Keratinocyte (primary cell): Measurements from ENCODE around the gene EAF2. TPM values are rescaled to one million over a fixed set of nuclear protein-coding genes. Genes with fewer than 3 reads are reported as not detected.

Experiments used
- DNase-seq: peaks from one replicate; pipeline ENCODE4 v3.0.0-alpha.2; 2011; ENCODE audit warnings: low read depth, missing footprints, low spot score
- FAIRE-seq: peaks from 2 replicates; lab custom pipeline; 2011; peaks lifted over from hg19 to GRCh38; lab: Jason Lieb, UNC
- H2AFZ ChIP-seq: 2 replicates; pipeline ENCODE4 v1.6.0; 2012; ENCODE audit warnings: low read length, control low read depth, inconsistent platforms; ENCODE audit not compliant: control insufficient read depth
- H3K27ac ChIP-seq: 2 replicates; pipeline ENCODE4 v1.5.1; 2011; ENCODE audit warnings: low read length; ENCODE audit not compliant: control insufficient read depth, insufficient read depth
- H3K27me3 ChIP-seq: 3 replicates; pipeline ENCODE4 v1.6.0; 2011; ENCODE audit warnings: low read length; ENCODE audit not compliant: control insufficient read depth, insufficient read depth; ENCODE audit errors: extremely low read depth
- H3K36me3 ChIP-seq, 2 experiments: 2 replicates in 1 of 2; 3 replicates in 1 of 2; pipeline ENCODE4 v1.5.1; 2011; ENCODE audit warnings: low read length in 2 of 2, mild to moderate bottlenecking in 1 of 2; ENCODE audit not compliant: control insufficient read depth in 2 of 2, insufficient read depth in 2 of 2; ENCODE audit errors: extremely low read depth in 1 of 2
- H3K4me1 ChIP-seq: 3 replicates; pipeline ENCODE4 v1.5.1; 2011; ENCODE audit warnings: low read length; ENCODE audit not compliant: control insufficient read depth, insufficient read depth; ENCODE audit errors: extremely low read depth
- H3K4me2 ChIP-seq: 3 replicates; pipeline ENCODE4 v1.6.0; 2011; ENCODE audit warnings: low read depth, low read length; ENCODE audit not compliant: control insufficient read depth, insufficient read depth; ENCODE audit errors: extremely low read depth
- H3K4me3 ChIP-seq, 3 experiments: fragments of 200-600 bp in 1 of 3; sonication (generic) in 1 of 3; 2 replicates in 2 of 3; 3 replicates in 1 of 3; pipeline ENCODE4 v1.5.1; 2011 to 2016; ENCODE audit warnings: low read length in 3 of 3, mild to moderate bottlenecking in 3 of 3, control low read depth in 2 of 3, inconsistent platforms in 1 of 3, low read depth in 1 of 3, mixed read lengths in 1 of 3, mixed run types in 1 of 3, moderate library complexity in 1 of 3; ENCODE audit not compliant: control insufficient read depth in 2 of 3, insufficient read depth in 2 of 3; ENCODE audit errors: extremely low read depth in 1 of 3
- H3K79me2 ChIP-seq: 2 replicates; pipeline ENCODE4 v1.6.0; 2012; ENCODE audit warnings: low read length; ENCODE audit not compliant: control insufficient read depth, insufficient read depth
- H3K9ac ChIP-seq: 3 replicates; pipeline ENCODE4 v1.6.0; 2011; ENCODE audit warnings: low read length; ENCODE audit not compliant: control insufficient read depth, insufficient read depth; ENCODE audit errors: extremely low read depth
- H3K9me1 ChIP-seq: 3 replicates; pipeline ENCODE4 v1.6.0; 2011; ENCODE audit warnings: low read length; ENCODE audit not compliant: control insufficient read depth, insufficient read depth; ENCODE audit errors: extremely low read depth
- H3K9me3 ChIP-seq: 2 replicates; pipeline ENCODE4 v1.5.1; 2012; ENCODE audit warnings: low read depth, low read length; ENCODE audit not compliant: control insufficient read depth
- H4K20me1 ChIP-seq: 3 replicates; pipeline ENCODE4 v1.6.0; 2011; ENCODE audit warnings: low read length; ENCODE audit not compliant: control insufficient read depth, insufficient read depth; ENCODE audit errors: extremely low read depth
- CTCF ChIP-seq, 3 experiments: IDR thresholded peaks in 1 of 3; conservative IDR thresholded peaks in 1 of 3; optimal IDR thresholded peaks in 1 of 3; 2 replicates in 2 of 3; 3 replicates in 1 of 3; pipeline versions ENCODE3 to v1.5.1; 2011; ENCODE audit warnings: low read length in 3 of 3, mild to moderate bottlenecking in 3 of 3, moderate library complexity in 2 of 3, control low read depth in 1 of 3, inconsistent platforms in 1 of 3; ENCODE audit not compliant: insufficient read depth in 2 of 3; ENCODE audit errors: extremely low read depth in 1 of 3
- EZH2 ChIP-seq: IDR thresholded peaks from one replicate; pipeline ENCODE4 v1.6.1; 2012; ENCODE audit warnings: inconsistent platforms, mild to moderate bottlenecking, low read length, moderate library complexity
- dilution Hi-C: fragments of 300-500 bp; cut with MboI; formaldehyde crosslinking; loops from one replicate; pipeline ENCODE4 v1.7.0; 2020; ENCODE audit warnings: low sequenced_read_pairs; ENCODE audit not compliant: extremely low pct_ligation_motif_present
- polyA plus RNA-seq, 5 experiments: library from polyadenylated mRNA; depleted of rRNA in 3 of 5; stranded (reverse) in 3 of 5; stranded (forward) in 1 of 5; unstranded in 1 of 5; fragments of >200 nt; gene quantifications; 1 replicate in 1 of 5; 2 replicates in 3 of 5; 3 replicates in 1 of 5; pipeline versions ENCODE4 v1.2.1 to v1.2.3, GENCODE V29; 2011 to 2012; ENCODE audit warnings: missing spikeins in 2 of 5, low read depth in 1 of 5, low replicate concordance in 1 of 5

Gene EAF2
- polyA plus RNA-seq, 1 donor (not counting 4 experiments of a cell fraction or from before 2014, with no cell fraction given): 4.4 TPM

- DNase-seq (no peak), FAIRE-seq (peak; percentile 59)
- TF ChIP-seq CTCF (optimal IDR thresholded peaks at IDR 0.05 in 1 of 3, IDR thresholded peaks at IDR 0.05 in 1 of 3, conservative IDR thresholded peaks at IDR 0.05 in 1 of 3; ENCODE audit: extremely low read depth in 1 of 3, insufficient read depth in 2 of 3, low read length in 3 of 3) (no peak), EZH2 (no peak)
- Histone ChIP-seq H3K27ac (no peak overlapping the region), H3K79me2 (no peaks in the 10 kb centered on the region), H2AFZ (no peak overlapping the region), H3K9me1 (no peaks in the 10 kb centered on the region), H3K9ac (no peak overlapping the region), H3K4me1 (peaks cover 16% of the 10 kb centered on the region), H3K36me3 (no peaks in the 10 kb centered on the region), H4K20me1 (no peaks in the 10 kb centered on the region), H3K4me2 (no peak overlapping the region), H3K9me3 (no peaks in the 10 kb centered on the region), H3K27me3 (no peaks in the 10 kb centered on the region), H3K4me3 (no peak overlapping the region)
- dilution Hi-C loops: no loop called here
These were observed 81.2 kb downstream of the EAF2 start for GRCh38 chr3:121916189-121916588.

DNA sequence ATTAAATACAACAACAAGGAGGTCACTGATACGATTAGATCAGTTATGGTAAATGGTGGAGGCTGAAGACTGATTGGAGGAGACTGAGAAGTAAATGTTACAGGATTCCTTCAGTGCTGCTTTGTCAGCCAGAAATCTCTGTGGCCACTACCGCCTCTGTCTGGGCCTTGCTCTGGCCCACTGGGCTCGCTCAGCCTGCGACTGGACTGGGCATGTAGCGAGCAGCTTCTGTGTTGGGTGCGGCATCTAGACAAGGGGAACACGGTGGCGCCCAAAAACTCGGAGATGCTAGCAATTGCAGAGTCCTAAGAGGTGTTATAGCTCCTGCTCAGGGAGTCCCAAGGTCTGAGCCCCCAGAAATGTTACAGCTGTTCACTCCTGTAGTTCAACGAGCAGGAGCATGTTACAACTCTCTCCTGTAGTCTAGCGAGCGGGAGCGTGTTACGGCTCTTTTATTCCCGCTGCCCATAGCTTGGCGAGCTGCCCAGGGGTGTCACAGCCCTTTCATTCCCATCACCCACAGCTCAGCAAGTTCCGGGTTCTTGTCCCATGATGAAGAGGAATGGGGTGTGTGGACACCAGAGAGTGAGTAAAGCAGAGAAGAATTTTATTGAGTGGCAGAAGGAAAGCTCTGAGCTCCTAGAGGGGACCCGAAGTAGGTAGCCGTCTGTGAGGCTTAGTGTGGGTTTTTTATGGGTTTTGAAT lies 83.9 kb downstream of the EAF2 start:
- Histone ChIP-seq H3K36me3 (no peaks in the 10 kb centered on the region), H3K79me2 (no peaks in the 10 kb centered on the region), H4K20me1 (no peaks in the 10 kb centered on the region), H3K9me1 (no peaks in the 10 kb centered on the region), H3K4me3 (no peak overlapping the region), H3K9ac (peak overlapping the region; percentile 20), H3K9me3 (no peaks in the 10 kb centered on the region), H3K4me1 (peaks cover 16% of the 10 kb centered on the region), H3K27ac (peak overlapping the region; percentile 37), H3K4me2 (peak overlapping the region; percentile 47), H3K27me3 (no peaks in the 10 kb centered on the region), H2AFZ (peak overlapping the region; percentile 51)
- dilution Hi-C loops: no loop called here
- TF ChIP-seq EZH2: no peak
- no peak for TF ChIP-seq CTCF (optimal IDR thresholded peaks at IDR 0.05 in 1 of 3, IDR thresholded peaks at IDR 0.05 in 1 of 3, conservative IDR thresholded peaks at IDR 0.05 in 1 of 3; ENCODE audit: extremely low read depth in 1 of 3, insufficient read depth in 2 of 3, low read length in 3 of 3)
- DNase-seq (peak; percentile 65), FAIRE-seq (peak; percentile 96)
